Activated T-helper 17 cell treated with anti-CD3 and anti-CD28 coated beads, Interleukin-2, amount 50 U/mL, for 72 hours (primary cell): ENCODE data around the gene RFTN1. TPM values are rescaled to one million over a fixed set of nuclear protein-coding genes. Genes with fewer than 3 reads are reported as not detected.
"Not testable (repeated sequence)": the region's sequence is repeated elsewhere in the genome, so short reads cannot be mapped to it uniquely, and the experiment has no call there.

Experiments
- ATAC-seq: fragments of 150-1000 bp; cut with Tn5 transposase; replicated peaks from 2 replicates; pipeline ENCODE4 v1.10.0; 2021; ENCODE audit warnings: mild to moderate bottlenecking, moderate library complexity
- H3K27ac Mint-ChIP-seq: one replicate; pipeline ENCODE4 v1.8.0; 2022; ENCODE audit warnings: mixed read lengths
- H3K27me3 Mint-ChIP-seq: one replicate; pipeline ENCODE4 v1.8.0; 2022; ENCODE audit warnings: mixed read lengths
- H3K36me3 Mint-ChIP-seq: one replicate; pipeline ENCODE4 v1.8.0; 2022; ENCODE audit warnings: low read depth, mild to moderate bottlenecking, mixed read lengths
- H3K4me1 Mint-ChIP-seq: one replicate; pipeline ENCODE4 v1.8.0; 2022; ENCODE audit warnings: mixed read lengths
- H3K4me3 Mint-ChIP-seq: one replicate; pipeline ENCODE4 v1.8.0; 2022; ENCODE audit warnings: mild to moderate bottlenecking, mixed read lengths
- H3K9me3 Mint-ChIP-seq: one replicate; pipeline ENCODE4 v1.8.0; 2022; ENCODE audit warnings: mixed read lengths
- total RNA-seq, 2 donors: library from RNA; stranded (reverse); gene quantifications; one replicate each; pipeline ENCODE4 v1.2.3, GENCODE V29; 2022

RFTN1 gene
- total RNA-seq, 2 donors from 2014 or later: 112 to 139 TPM

- no peak for ATAC-seq
- peaks cover 99% of the 10 kb centered on the region for H3K36me3 Mint-ChIP-seq
- no peaks in the 10 kb centered on the region for H3K9me3 Mint-ChIP-seq
- H3K4me1 Mint-ChIP-seq: peaks cover 36% of the 10 kb centered on the region
- no peaks in the 10 kb centered on the region for H3K27me3 Mint-ChIP-seq
- peak overlapping the region; percentile 88 for H3K27ac Mint-ChIP-seq
- H3K4me3 Mint-ChIP-seq: peak overlapping the region; percentile 63
These were observed 195.3 kb downstream of the RFTN1 start for GRCh38 chr3:16318176-16318575.

GRCh38 chr3:16317561-16317945, 195.9 kb downstream of the RFTN1 start:
- H3K4me3 Mint-ChIP-seq: peak overlapping the region; percentile 63
- H3K27me3 Mint-ChIP-seq: no peaks in the 10 kb centered on the region
- peaks cover 99% of the 10 kb centered on the region for H3K36me3 Mint-ChIP-seq
- H3K27ac Mint-ChIP-seq: peak overlapping the region; percentile 48
- ATAC-seq: no peak
- peaks cover 37% of the 10 kb centered on the region for H3K4me1 Mint-ChIP-seq
- no peaks in the 10 kb centered on the region for H3K9me3 Mint-ChIP-seq

- no peak for ATAC-seq
- Mint-ChIP-seq H3K27ac (peak overlapping the region; percentile 48), H3K9me3 (no peaks in the 10 kb centered on the region)
These were observed 196.5 kb downstream of the RFTN1 start for GRCh38 chr3:16316847-16317560.

GRCh38 chr3:16316396-16316795, 197.1 kb downstream of the RFTN1 start:
- Mint-ChIP-seq H3K4me3 (peak overlapping the region; percentile 34), H3K27ac (peak overlapping the region; percentile 48), H3K36me3 (peaks cover 99% of the 10 kb centered on the region), H3K27me3 (no peaks in the 10 kb centered on the region), H3K4me1 (peaks cover 49% of the 10 kb centered on the region), H3K9me3 (no peaks in the 10 kb centered on the region)
- no peak for ATAC-seq

More at GRCh38 chr3:16316847-16317560, 196.5 kb downstream of the RFTN1 start:
- H3K27me3 Mint-ChIP-seq: no peaks in the 10 kb centered on the region
- peaks cover 99% of the 10 kb centered on the region for H3K36me3 Mint-ChIP-seq
- peak overlapping the region; percentile 8 for H3K4me3 Mint-ChIP-seq
- peaks cover 43% of the 10 kb centered on the region for H3K4me1 Mint-ChIP-seq

- Mint-ChIP-seq H3K4me3 (peak overlapping the region; percentile 34), H3K4me1 (peaks cover 45% of the 10 kb centered on the region), H3K27me3 (no peaks in the 10 kb centered on the region), H3K36me3 (peaks cover 94% of the 10 kb centered on the region), H3K9me3 (no peaks in the 10 kb centered on the region), H3K27ac (peak overlapping the region; percentile 48)
- no peak for ATAC-seq
These were observed 197.9 kb downstream of the RFTN1 start for GRCh38 chr3:16315623-16316022.

- peaks cover 91% of the 10 kb centered on the region for H3K36me3 Mint-ChIP-seq
- peak overlapping the region; percentile 24 for H3K4me3 Mint-ChIP-seq
- ATAC-seq: no peak
- H3K9me3 Mint-ChIP-seq: no peaks in the 10 kb centered on the region
- H3K4me1 Mint-ChIP-seq: peaks cover 41% of the 10 kb centered on the region
- H3K27me3 Mint-ChIP-seq: no peaks in the 10 kb centered on the region
- no peak overlapping the region for H3K27ac Mint-ChIP-seq
These were observed 199.4 kb downstream of the RFTN1 start for GRCh38 chr3:16313886-16314645.

- no peaks in the 10 kb centered on the region for H3K27me3 Mint-ChIP-seq
- peaks cover 91% of the 10 kb centered on the region for H3K36me3 Mint-ChIP-seq
- ATAC-seq: peak; percentile 47
- H3K4me1 Mint-ChIP-seq: peaks cover 48% of the 10 kb centered on the region
- peak overlapping the region; percentile 79 for H3K4me3 Mint-ChIP-seq
- H3K9me3 Mint-ChIP-seq: peaks cover 4% of the 10 kb centered on the region
- peak overlapping the region; percentile 92 for H3K27ac Mint-ChIP-seq
These were observed 201.5 kb downstream of the RFTN1 start for GRCh38 chr3:16311960-16312451.

- peaks cover 54% of the 10 kb centered on the region for H3K4me1 Mint-ChIP-seq
- not testable (repeated sequence) for ATAC-seq, H3K9me3 Mint-ChIP-seq, H3K27me3 Mint-ChIP-seq
- H3K4me3 Mint-ChIP-seq: peak overlapping the region; percentile 65
- peaks cover 91% of the 10 kb centered on the region for H3K36me3 Mint-ChIP-seq
- H3K27ac Mint-ChIP-seq: peak overlapping the region; percentile 93
These were observed 203.0 kb downstream of the RFTN1 start for GRCh38 chr3:16310486-16310885.

GRCh38 chr3:16309558-16309957, 203.9 kb downstream of the RFTN1 start:
- no peaks in the 10 kb centered on the region for H3K27me3 Mint-ChIP-seq
- H3K4me1 Mint-ChIP-seq: peaks cover 61% of the 10 kb centered on the region
- peaks cover 5% of the 10 kb centered on the region for H3K9me3 Mint-ChIP-seq
- H3K4me3 Mint-ChIP-seq: peak overlapping the region; percentile 65
- peak; percentile 79 for ATAC-seq
- peaks cover 91% of the 10 kb centered on the region for H3K36me3 Mint-ChIP-seq
- H3K27ac Mint-ChIP-seq: peak overlapping the region; percentile 93

- Mint-ChIP-seq H3K27ac (peak overlapping the region; percentile 93), H3K4me1 (peaks cover 67% of the 10 kb centered on the region), H3K4me3 (peak overlapping the region; percentile 65)
These were observed 204.8 kb downstream of the RFTN1 start for GRCh38 chr3:16308727-16309126.

GRCh38 chr3:16307832-16308531, 205.5 kb downstream of the RFTN1 start:
- H3K27me3 Mint-ChIP-seq: no peaks in the 10 kb centered on the region
- peak overlapping the region; percentile 81 for H3K27ac Mint-ChIP-seq
- H3K4me1 Mint-ChIP-seq: peaks cover 72% of the 10 kb centered on the region
- peaks cover 5% of the 10 kb centered on the region for H3K9me3 Mint-ChIP-seq
- peak overlapping the region; percentile 65 for H3K4me3 Mint-ChIP-seq
- peaks cover 92% of the 10 kb centered on the region for H3K36me3 Mint-ChIP-seq
- ATAC-seq: no peak

More at GRCh38 chr3:16308727-16309126, 204.8 kb downstream of the RFTN1 start:
- H3K27me3 Mint-ChIP-seq: no peaks in the 10 kb centered on the region
- H3K36me3 Mint-ChIP-seq: peaks cover 92% of the 10 kb centered on the region
- no peak for ATAC-seq
- peaks cover 5% of the 10 kb centered on the region for H3K9me3 Mint-ChIP-seq

GRCh38 chr3:16305111-16305541, 208.4 kb downstream of the RFTN1 start:
- Mint-ChIP-seq H3K9me3 (peaks cover 5% of the 10 kb centered on the region), H3K27ac (peak overlapping the region; percentile 81), H3K4me1 (peaks cover 79% of the 10 kb centered on the region), H3K4me3 (peak overlapping the region; percentile 65), H3K36me3 (peaks cover 93% of the 10 kb centered on the region), H3K27me3 (no peaks in the 10 kb centered on the region)
- ATAC-seq: peak; percentile 51

GRCh38 chr3:16304061-16305010, 209.2 kb downstream of the RFTN1 start:
- peaks cover 80% of the 10 kb centered on the region for H3K4me1 Mint-ChIP-seq
- H3K27ac Mint-ChIP-seq: peak overlapping the region; percentile 81
- H3K9me3 Mint-ChIP-seq: peaks cover 5% of the 10 kb centered on the region
- ATAC-seq: peak; percentile 49
- peaks cover 92% of the 10 kb centered on the region for H3K36me3 Mint-ChIP-seq
- H3K4me3 Mint-ChIP-seq: peak overlapping the region; percentile 65
- no peaks in the 10 kb centered on the region for H3K27me3 Mint-ChIP-seq
